HL-60 (cell line): ENCODE results near the gene ROPN1L.

Experiments
- DNase-seq, 2 experiments: peaks; one replicate each; pipeline ENCODE4 v3.0.0-alpha.2; 2010 to 2020; ENCODE audit warnings: low read depth in 1 of 2, low spot score in 1 of 2
- H3K27ac ChIP-seq: fragments of 250-450 bp; sonication (Bioruptor Pico); replicated peaks from 2 replicates; pipeline ENCODE4 v1.5.1; 2020; ENCODE audit warnings: mild to moderate bottlenecking, moderate library complexity
- H3K27me3 ChIP-seq: fragments of 250-450 bp; sonication (Bioruptor Pico); 2 replicates; pipeline ENCODE4 v1.5.1; 2021; ENCODE audit warnings: mild to moderate bottlenecking, moderate library complexity; ENCODE audit not compliant: insufficient read depth, poor library complexity, severe bottlenecking
- H3K4me3 ChIP-seq: replicated peaks from 2 replicates; pipeline ENCODE4 v1.5.1; 2011; ENCODE audit warnings: mild to moderate bottlenecking, control low read depth, low read length; ENCODE audit not compliant: insufficient read depth
- CTCF ChIP-seq: IDR thresholded peaks from one replicate; pipeline ENCODE4 v1.5.1; 2011; ENCODE audit warnings: low read length, control low read depth, inconsistent platforms; ENCODE audit not compliant: insufficient read depth
- GABPA ChIP-seq: IDR thresholded peaks from 2 replicates; pipeline ENCODE4 v1.6.1; 2012; ENCODE audit warnings: low read depth
- POLR2AphosphoS5 ChIP-seq: IDR thresholded peaks from 2 replicates; pipeline ENCODE4 v1.6.1; 2012; ENCODE audit warnings: low read depth
- REST ChIP-seq: IDR thresholded peaks from 2 replicates; pipeline ENCODE4 v1.6.1; 2012; ENCODE audit warnings: low read depth; ENCODE audit not compliant: insufficient replicate concordance
- SPI1 ChIP-seq: IDR thresholded peaks from 2 replicates; pipeline ENCODE4 v1.6.1; 2012; ENCODE audit warnings: low read depth, mild to moderate bottlenecking, borderline replicate concordance

The ROPN1L gene

GRCh38 chr5:10474521-10475075, 32.9 kb downstream of the ROPN1L start:
- no peak overlapping the region for H3K27ac ChIP-seq
- no peak for DNase-seq
- H3K27me3 ChIP-seq: no peaks in the 10 kb centered on the region
- no peak for TF ChIP-seq SPI1
- no peak for TF ChIP-seq POLR2AphosphoS5
- no peak for TF ChIP-seq GABPA
- no peak for TF ChIP-seq CTCF
- TF ChIP-seq REST: no peak
- no peak overlapping the region for H3K4me3 ChIP-seq

- TF ChIP-seq GABPA (no peak), POLR2AphosphoS5 (no peak), CTCF (no peak), REST (no peak), SPI1 (no peak)
- no peak for DNase-seq
- no peak overlapping the region for H3K4me3 ChIP-seq
- H3K27me3 ChIP-seq: no peaks in the 10 kb centered on the region
- H3K27ac ChIP-seq: no peak overlapping the region
Measured at GRCh38 chr5:10475931-10476676, 34.4 kb downstream of the ROPN1L start.

- DNase-seq: no peak
- H3K27ac ChIP-seq: no peak overlapping the region
Measured at GRCh38 chr5:10476878-10477277, 35.2 kb downstream of the ROPN1L start.

More at GRCh38 chr5:10476878-10477277, 35.2 kb downstream of the ROPN1L start:
- TF ChIP-seq GABPA (no peak), POLR2AphosphoS5 (no peak), CTCF (no peak), REST (no peak), SPI1 (no peak)
- Histone ChIP-seq H3K4me3 (no peak overlapping the region), H3K27me3 (no peaks in the 10 kb centered on the region)
